SK-N-MC (cell line): ENCODE measurements around the gene ADAM33.

Source experiments
- EZH2 ChIP-seq: fragments of 200-600 bp; sonication (generic); IDR thresholded peaks from one replicate; pipeline ENCODE4 v1.6.1; 2017; ENCODE audit warnings: antibody characterized with exemption
- FOXP2 ChIP-seq: optimal IDR thresholded peaks from 2 replicates; pipeline ENCODE3; 2011; ENCODE audit warnings: mild to moderate bottlenecking, moderate library complexity; ENCODE audit not compliant: insufficient read depth; ENCODE audit errors: extremely low read length, control extremely low read depth
- POLR2AphosphoS5 ChIP-seq: IDR thresholded peaks from 2 replicates; pipeline ENCODE4 v1.6.1; 2012; ENCODE audit warnings: mild to moderate bottlenecking, low read depth, low read length, borderline replicate concordance

DNA sequence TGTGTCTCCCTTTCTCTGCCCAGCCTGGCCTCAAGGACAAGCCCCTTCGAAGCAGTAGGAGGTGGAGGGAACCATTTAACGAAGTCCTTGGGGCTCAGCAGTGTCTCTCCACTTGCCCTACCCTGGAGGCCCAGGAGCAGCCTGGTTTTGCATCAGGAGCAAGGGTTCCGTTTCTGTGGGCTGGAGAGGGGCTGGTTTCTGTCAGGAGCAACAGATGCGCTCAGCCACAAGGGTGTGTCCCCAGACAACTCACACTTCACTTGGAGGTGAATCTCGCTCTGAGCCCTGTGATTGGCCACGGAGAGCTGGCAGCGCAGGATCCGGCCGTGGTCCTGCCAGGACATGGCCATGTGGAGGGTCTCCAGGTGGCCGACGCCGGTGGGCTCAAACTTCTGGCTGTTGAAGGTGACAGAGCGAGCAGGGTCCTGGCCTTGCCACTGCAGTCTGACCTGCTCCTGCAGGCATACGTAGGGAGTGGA lies 23.7 kb upstream of the ADAM33 start:
- TF ChIP-seq POLR2AphosphoS5 = no peak
- no peak for TF ChIP-seq EZH2
- TF ChIP-seq FOXP2 = no peak
